GM19035 (cell line): Measurements from ENCODE around the gene IZUMO4.

ENCODE experiments used
- ATAC-seq: cut with Tn5 transposase; IDR thresholded peaks from one replicate; pipeline ENCODE4 v1.9.1; 2021; ENCODE audit not compliant: unreplicated experiment

Gene IZUMO4, protein sequence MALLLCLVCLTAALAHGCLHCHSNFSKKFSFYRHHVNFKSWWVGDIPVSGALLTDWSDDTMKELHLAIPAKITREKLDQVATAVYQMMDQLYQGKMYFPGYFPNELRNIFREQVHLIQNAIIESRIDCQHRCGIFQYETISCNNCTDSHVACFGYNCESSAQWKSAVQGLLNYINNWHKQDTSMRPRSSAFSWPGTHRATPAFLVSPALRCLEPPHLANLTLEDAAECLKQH

DNA sequence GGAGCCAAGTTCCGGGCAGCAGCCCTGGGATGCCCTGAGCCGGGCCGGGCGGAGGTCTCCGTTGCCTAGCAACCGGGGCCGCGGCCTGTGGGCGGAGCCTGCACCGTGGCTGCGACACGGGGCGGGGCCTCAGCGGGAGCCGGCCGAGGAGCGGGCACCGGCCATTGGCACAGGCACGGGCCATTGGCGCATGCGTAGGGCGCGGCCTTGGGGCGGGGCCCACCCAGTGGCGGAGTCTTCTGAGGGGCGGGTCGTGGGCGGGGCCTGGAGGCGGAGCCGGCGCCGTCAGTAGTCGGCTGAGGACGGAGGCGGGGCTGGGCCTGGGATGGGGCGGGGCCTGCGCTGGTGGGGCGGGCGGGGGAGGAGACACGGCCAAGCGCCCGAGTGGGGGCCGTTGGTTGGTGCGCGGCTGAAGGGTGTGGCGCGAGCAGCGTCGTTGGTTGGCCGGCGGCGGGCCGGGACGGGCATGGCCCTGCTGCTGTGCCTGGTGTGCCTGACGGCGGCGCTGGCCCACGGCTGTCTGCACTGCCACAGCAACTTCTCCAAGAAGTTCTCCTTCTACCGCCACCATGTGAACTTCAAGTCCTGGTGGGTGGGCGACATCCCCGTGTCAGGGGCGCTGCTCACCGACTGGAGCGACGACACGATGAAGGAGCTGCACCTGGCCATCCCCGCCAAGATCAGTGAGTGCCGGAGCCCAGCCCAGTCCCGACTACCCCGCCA, at the start of gene IZUMO4:
IZUMO4 (plus strand) TSS at position 436 of the 723 bp plus-strand sequence; CDS start at position 467, 31 bp downstream.
- peak; percentile 69 for ATAC-seq

DNA sequence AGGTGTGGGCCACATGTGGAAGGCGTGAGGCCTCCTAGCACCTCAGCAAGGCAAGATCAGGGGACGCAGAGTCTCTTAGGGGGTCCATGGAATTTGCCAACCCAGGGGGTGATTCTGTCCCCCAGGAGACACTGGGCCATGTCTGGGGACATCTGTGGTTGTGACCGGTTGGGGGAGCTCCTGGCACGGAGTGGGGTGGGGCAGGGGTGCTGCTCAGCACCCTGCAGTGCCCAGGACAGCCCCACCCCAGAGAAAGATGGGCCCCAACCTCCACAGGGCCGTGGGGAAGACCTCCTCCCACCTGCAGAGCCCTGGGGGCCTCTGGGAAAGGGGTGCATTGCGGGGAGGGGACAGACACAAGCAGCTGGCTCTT, 49.7 kb upstream of the IZUMO4 start:
- ATAC-seq = no peak

DNA sequence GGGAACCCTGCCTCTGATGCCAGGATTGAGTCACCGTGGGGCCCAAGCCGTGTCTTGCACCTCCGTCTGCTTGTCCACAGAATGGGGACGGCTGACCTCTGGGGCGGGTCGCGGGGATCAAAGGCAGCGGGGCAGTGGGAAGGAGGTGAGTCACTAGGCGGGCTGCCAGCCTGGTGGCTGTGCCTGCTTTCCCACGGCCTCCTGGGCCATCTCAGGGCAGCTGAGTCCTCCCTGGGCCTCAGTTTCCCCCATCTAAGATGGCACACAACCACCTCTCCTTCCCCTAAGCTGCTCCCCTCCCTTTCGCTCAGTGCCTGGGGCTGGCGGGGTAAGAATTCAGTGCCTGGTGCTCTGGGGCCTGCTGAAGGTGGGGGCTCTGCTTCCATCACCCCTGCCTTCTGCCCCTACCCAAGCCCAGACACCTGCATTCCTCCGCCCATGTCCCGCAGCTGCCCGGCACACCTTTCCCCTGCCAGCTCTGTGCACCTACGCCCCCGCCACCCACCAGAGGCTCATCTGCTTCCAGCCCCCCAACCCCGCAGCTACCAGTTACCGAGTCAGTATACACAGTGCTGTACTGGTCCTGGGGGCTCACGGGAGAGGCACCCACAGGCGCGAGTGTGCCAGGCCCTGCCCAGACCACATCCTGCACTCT, 49.1 kb upstream of the IZUMO4 start:
- no peak for ATAC-seq

DNA sequence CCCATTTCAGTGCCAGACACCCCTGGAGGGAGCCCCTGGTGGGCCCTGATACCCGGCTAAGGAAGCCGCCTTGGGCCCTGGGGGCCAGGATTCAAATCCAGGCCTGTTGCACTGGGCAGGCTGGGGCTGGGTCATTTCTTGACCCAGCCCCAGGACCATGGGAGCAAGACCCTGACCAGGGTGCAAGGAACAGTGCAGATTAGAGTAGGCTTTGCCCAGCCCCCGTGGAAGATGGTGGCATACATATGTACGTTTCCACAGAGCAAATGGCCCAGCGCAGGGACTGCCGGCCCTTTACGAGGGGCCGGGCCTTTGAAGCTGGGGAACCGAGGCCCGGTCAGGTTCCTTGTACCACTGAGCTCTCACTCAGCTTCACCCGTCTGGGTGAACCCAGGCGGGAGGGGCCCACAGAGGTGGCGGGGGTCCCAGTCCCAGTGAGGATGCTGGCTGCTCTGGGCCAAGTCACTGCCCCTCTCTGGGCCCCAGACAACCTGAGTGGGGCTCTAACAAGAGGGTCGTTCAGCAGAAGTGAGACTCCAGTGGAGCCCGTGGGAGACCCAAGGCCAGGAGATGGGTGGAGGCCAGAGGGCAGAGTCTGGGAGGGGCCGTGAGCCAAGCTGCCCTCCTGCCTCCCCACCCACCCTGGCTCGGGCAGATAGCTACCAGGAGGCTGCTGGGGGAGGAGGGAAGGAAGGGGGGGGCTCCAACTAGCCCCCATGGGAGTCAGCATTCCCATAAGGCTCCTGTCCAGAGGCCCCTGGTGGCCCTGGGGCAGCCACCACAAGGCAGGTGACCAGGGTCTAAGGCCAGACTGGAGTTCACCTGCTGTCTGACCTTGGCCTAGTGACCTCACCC, 48.4 kb upstream of the IZUMO4 start:
- ATAC-seq = no peak

DNA sequence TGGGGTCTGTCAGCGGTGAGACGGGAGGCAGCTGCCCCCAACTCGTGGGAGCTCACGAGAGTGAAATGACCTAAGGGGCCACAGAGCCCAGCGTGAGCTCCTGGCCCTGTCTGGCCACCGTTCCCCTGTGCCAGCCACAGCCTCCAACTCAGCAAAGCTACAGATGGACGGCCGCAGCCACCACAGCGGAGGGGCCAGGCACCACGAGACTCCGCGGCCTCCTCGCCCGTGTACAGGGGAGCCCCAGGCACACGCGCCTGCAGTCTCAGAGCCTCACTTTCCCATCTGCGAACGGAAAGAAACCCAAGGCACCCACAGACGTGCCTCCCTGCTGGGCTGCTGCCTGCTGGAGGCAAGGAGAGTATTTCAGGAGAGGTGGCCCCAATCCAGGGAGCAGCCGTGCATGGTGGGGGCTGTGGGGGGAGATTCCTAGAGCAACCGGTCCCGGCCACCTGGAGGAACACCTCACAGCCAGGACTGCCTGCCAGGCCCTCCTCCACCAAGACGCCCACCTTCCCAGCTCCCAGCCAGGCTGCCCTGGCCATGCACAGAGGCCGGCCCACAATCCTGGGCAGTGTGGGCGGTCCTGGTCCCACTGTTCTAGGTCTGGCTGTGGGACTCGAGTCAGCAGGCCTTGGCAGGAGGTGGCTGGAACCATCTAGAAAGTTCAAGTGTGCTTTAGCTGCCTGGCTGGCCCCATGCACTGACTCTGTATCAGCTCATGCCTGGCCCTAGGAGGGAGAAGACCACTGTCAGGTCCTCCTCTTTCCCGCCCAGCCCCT, 47.6 kb upstream of the IZUMO4 start:
- no peak for ATAC-seq

DNA sequence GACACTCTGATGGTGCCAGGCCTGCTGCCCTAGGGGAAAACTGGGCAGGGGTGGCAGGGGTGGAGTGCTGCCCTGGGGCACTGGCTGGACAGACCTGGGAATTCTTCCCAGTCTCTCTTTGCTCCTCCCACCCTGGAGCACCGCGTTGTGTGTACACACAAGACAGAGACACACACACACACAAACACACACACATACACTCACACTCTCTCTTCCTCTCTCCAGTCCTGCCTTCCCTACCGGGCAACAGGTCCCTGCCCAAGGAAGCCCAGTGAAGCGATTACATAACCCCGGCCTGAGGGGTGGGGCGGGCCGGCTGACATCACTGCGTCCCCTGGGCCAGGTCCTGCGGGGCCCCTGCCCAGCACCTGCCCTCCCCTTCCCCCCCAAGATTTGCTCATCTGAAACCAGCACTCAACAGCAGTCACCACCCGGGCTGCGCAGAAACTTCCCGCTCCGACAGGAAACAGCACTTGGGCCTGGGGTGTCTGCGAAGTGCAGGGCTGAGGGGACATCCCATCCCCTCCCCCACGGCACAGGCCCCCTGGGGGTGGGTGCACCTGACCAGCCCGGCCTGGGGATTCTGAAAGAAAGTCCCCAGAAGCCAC, 46.9 kb upstream of the IZUMO4 start:
- ATAC-seq = no peak

DNA sequence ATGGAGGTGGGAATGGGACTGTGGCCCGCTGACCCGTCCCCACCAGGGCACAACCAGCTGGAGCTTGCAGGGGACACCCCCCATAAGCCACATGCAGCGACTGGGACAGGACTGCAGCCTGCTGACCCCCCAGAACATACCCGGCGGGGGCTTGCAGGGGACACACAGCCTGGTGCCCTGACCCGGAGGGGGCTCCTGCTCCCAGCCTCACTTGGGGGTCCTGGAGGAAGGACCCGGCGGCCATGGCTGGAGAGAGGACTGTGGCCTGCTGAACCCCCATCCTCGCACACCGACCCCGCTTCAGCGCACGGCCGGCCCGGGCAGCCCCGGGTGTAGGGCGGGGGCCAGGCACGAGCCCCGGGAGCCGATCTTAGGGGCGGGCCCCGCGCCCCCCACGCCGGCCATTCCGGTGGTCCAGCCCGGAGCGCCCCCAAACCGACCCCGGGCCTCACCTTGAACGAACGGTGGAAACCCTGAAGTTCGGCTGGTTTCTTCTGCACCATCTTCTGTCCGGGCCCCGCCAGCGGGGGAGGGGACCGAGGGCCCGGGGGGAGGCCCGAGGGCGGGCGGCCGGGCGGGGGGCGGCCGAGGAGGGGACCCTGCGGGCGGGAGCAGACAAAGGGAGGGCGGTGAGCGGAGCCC, 46.2 kb upstream of the IZUMO4 start:
- ATAC-seq = peak; percentile 5

DNA sequence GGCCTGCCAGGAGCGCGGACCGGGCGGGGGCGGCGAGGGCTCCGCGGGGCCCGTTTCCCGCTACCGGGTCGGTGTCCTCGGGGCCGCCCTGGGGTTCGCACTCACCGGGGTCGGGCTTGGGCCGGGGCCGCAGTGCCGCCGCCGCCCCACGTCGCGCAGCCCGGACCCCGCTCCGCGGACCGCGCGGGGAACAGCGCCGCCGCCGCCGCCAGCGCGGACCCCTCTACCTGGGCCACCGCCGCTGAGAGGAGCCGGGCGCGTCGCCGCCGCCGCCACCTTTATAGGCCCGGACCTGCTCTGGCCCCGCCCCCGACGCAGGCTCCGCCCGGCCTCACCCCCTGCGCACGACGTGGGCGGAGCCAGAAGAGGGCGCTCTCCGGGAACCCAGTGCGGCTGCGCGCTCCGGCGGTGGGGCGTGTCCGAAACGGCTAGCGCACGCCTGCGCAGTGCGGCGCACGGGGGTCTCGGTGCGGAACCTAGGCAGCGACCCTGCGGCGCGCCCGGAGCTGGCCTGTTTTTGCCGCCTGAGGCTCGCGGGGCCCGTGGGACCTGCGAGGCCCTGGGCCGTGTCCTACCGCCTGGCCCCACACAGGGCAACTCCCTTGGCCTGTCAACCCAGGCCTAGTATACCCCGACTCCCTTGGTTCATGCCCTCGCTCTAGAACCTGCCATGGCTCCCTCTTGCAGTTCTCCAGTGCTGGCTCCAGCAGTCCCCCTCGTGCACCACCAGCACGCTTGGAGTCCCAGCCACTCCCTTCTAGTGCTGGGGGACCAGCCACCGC, 45.5 kb upstream of the IZUMO4 start, which contains the start of gene MKNK2:
MKNK2 (minus strand) TSS at position 254 of the 782 bp plus-strand sequence. CDS start 393 bp downstream, outside the sequence.
- ATAC-seq = peak; percentile 59

DNA sequence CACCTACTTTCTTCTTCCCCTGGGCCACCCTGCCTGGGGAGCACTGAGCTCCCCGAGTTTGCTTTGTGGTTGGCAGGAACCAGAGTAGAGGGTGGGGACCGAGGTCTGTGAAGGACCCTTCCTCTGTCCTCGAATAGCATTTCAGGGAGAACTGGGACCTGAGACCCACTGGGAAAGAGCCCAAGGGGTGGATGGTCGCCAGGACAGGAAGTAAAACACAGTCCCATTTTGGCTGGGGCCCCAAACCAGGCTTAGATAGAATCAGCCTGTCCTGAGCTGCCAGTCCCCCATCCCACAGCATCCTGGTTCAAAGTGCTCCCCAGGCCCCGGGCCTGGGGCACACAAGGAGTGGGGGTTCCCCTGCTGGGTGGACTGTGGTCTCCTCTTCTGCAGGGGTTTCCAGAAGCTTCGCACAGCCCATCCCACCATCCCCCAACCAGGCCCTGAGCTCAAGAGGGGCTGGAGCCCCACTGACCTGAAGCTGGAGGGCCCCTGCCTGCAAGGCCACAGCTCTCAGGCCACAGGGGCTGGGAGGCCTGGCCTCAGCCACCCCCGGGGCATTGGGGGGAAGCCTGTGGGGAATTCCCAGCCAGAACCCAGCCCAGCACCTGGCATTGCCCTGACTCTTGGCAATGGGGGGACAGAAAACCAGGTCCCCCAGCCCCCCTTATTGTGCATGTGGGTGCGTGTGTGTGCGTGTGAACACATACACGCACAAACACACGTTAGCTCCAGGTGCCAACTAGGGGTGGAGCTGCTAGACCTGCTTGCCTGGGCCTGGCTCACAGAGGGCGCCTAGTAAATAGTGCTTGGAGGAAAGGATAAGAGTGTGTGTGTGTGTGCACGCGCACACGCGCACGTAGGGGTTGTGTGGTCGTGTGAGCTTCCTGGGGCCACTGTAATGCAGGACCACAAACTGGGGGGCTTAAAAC, 44.7 kb upstream of the IZUMO4 start:
- no peak for ATAC-seq

DNA sequence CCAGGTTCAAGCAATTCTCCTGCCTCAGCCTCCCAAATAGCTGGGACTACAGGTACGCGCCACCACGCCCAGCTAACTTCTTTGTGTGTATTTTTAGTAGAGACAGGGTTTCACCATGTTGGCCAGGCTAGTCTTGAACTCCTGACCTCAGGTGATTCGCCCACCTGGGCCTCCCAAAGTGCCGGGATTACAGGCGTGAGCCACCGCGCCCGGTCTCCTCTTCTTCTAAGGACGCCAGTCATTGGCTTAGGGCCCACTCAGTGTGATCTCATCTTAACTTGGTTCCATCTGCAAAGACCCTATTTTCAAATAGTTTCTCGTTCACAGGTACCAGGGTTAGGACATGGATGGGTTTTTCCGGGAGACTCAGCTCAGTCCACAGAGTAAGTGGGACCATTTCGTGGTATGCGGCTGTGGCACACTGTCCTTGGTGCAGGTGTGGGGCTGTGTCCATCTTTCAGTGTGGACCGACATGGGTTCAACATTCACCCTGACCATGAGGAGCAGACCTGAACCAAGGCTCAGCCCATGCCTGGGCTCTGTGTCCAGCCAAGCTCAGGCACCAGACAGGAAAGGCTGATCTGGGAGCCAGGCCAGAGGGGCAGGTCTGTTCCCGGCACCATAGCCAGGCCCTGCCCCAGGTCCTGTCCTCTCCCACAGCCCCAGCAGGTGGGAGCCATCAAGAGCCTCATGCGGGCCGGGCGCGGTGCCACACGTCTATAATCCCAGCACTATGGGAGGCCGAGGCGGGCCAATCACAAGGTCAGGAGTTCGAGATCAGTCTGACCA, 42.9 kb upstream of the IZUMO4 start:
- ATAC-seq = no peak

DNA sequence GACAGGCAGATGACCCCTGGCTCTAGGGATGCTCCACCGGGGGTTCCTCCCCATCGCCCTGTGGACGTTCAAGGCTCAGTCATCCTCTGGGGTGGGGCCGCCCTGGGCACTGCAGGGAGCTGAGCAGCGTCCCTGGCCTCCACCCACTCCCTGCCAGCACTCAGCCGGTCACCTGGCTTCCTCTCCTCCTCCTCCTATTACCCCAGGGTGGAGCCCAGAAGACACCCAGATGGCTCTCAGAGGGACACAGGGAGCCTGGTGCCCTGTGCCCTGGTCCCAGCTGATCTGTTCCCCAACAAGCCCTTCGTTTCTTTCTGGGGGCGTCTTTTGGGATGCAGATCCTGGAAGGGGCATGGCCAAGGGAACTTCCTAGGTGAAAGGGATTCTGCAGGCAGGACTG, 42.0 kb upstream of the IZUMO4 start:
- ATAC-seq = no peak

DNA sequence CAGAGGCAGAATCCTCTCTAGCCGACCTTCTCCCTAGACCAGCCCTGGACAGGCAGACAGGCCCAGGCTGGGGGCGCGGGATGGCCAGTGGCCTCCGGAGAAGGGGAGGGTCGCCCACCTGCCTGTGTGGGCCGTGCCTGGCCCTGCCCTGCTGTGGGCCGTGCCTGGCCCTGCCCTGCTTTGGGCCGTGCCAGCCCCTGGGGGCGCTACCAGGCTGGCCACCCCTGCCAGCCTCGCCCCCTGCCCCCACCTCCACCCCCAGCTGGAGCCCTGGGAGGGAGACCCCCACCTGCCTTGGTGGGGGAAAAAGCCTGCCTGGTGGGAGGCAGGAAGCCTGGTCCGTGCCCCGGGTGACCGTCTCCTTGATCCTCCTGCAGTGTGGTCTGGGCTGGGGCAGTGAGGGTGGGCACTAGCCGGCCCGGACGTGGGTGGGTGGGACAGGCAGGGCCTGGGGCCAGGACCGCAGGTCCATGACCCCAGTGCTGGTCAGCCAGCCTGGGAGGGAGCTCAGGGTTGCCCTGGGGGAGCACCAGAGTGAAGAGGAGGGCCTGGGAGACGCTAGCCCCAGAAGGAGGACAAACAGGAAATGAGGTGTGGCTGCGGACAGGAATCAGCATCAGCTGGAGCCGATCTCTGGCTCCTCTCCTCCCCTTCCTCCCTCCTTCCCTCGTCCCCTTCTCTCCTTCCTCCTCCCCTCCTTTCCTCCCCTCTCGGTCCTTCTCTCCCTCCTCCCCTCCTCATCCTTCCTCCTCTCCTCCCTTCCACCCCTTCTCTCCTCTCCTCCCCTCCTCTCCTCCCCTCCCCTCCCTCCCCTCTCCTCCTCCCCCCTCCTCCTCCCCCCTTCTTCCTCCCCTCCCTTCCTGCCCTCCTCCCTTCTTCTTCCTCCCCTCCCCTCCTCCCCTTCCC, 40.5 kb upstream of the IZUMO4 start:
- no peak for ATAC-seq

DNA sequence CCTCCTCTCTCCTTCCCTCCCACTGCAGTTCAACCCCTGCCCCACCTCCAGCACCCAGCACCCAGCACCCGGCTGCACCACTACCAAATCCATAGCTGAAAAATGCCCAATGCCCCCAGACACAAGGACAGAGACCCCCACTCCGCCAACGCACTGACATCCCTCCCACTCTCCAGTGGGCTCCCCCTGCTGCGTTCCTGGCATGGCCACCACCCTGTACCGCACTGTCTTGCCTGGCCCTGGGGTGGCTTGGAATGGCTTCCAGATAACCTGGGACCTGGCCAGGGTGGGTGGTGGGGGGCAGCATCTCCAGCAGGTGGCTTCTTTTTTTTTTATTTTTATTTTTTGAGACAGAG, 39.9 kb upstream of the IZUMO4 start:
- no peak for ATAC-seq

DNA sequence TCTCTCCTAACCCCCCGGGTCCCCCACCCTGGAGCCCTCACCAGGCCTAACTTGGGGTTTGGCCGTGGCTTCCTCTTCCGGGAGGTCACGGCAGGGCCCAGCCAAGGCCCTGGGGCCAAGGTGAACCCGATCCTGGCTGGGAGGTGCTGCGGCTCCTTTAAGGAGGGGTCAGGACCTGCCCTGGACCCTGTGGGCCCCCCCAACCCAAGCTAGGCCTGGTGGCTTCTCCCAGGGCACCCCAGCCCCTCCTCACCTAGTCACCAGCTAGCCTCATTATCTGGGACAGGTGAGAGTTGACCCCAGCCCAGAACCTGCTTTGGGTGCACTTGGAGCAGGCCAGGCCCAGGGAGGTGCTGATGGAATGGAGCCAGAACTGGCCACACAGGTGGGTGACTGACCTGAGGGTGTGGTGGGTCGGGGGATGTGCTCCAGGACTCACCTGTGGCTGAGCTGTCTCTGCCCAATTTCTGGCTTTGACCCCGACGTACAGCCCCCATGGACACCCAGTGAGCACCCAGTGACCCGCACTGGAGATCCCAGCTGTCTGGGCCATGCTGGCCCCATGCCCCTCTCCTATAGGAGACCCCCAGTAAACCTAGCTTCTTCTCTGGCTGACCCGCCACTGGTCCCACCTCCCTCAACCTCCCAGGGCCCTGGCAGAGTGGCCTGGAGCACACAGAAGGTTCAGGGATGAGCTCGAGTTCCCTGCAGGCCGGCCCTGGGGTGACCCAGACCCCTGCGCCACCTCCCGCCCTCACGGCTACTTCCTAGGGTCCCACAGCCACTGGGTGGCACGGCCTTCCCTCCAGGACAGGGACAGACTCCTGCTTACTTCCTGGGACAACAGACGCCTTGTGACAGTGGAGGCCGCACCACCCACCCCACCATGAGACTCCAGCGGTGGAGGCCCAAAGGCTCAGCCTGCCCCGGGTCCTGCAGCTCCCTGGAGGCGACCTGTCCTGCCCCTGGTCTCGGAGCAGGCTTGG, 38.9 kb upstream of the IZUMO4 start:
- no peak for ATAC-seq
